Right lobe of liver (tissue), 6 donors: ENCODE measurements around the gene XPO4. TPM values are rescaled to one million over a fixed set of nuclear protein-coding genes. Genes with fewer than 3 reads are reported as not detected.

ENCODE experiments used
- ATAC-seq, 4 donors: fragments of 200-7000 bp; cut with Tn5 transposase; one replicate each; pipeline ENCODE4 v1.9.1; 2020; ENCODE audit warnings: mild to moderate bottlenecking in 4 of 4, moderate library complexity in 4 of 4
- DNase-seq, 3 donors: peaks; one replicate each; pipeline ENCODE4 v3.0.0-alpha.2; 2020
- H3K27ac ChIP-seq, 3 donors: fragments of 200-600 bp; one replicate each; pipeline ENCODE4 v1.8.0; 2022
- H3K27me3 ChIP-seq, 2 donors: fragments of 200-600 bp; one replicate each; pipeline ENCODE4 v1.8.0; 2022
- H3K36me3 ChIP-seq, 4 donors: fragments of 200-600 bp; sonication (generic) in 1 of 4; one replicate each; pipeline versions ENCODE4 v1.5.1 to v1.8.0; 2017 to 2022; ENCODE audit warnings: control low read depth in 1 of 4
- H3K4me1 ChIP-seq, 4 donors: fragments of 200-600 bp; sonication (generic) in 1 of 4; one replicate each; pipeline versions ENCODE4 v1.5.1 to v1.8.0; 2017 to 2022; ENCODE audit warnings: control low read depth in 1 of 4
- H3K4me3 ChIP-seq, 3 donors: fragments of 200-600 bp; one replicate each; pipeline ENCODE4 v1.8.0; 2022
- H3K9me3 ChIP-seq, 4 donors: fragments of 200-600 bp; sonication (generic) in 1 of 4; one replicate each; pipeline versions ENCODE4 v1.5.1 to v1.8.0; 2017 to 2022; ENCODE audit warnings: control low read depth in 1 of 4
- POLR2A ChIP-seq: fragments of 450-650 bp; IDR thresholded peaks from one replicate; pipeline ENCODE4 v1.6.1; 2017; ENCODE audit warnings: antibody characterized with exemption, mild to moderate bottlenecking
- WGBS: methylation state at CpG from one replicate; pipeline ENCODE4 v1.1.6; 2018; ENCODE audit warnings: low coverage, low lambda C conversion rate; ENCODE audit not compliant: insufficient coverage; ENCODE audit errors: missing lambda C conversion rate; 5-methylcytosine and 5-hydroxymethylcytosine counted together
- intact Hi-C, 2 donors: fragments of 100-400 bp; cut with DNase I; formaldehyde crosslinking; loops; one replicate each; pipeline versions ENCODE4 v1.11.2 to v1.14.1; 2022
- total RNA-seq, 6 experiments: library from RNA; depleted of rRNA in 2 of 6; stranded (reverse); fragments of >200 nt in 2 of 6; fragmentation: NEBNext Ultra II Directional in 3 of 6; extraction: Animal tissue kit (Norgen Biotek cat#: 25700) in 3 of 6; gene quantifications; one replicate each; pipeline versions ENCODE4 v1.1.0 to v1.2.4, GENCODE V29; 2016 to 2023
- TF ChIP-seq, protein P1 (sequence below), 4 donors: fragments of 200-600 bp in 3 of 4; fragments of 450-650 bp in 1 of 4; IDR thresholded peaks; one replicate each; pipeline versions ENCODE4 v1.5.1 to v1.8.0; 2016 to 2022; ENCODE audit warnings: antibody characterized with exemption in 4 of 4, mild to moderate bottlenecking in 2 of 4
- donor health status: DM: no; HTN: yes; CAD: no.
- donor health status: DM: no; HTN: no; CAD: no.
- donor health status: DM: no; HTN: no; CAD: no.
- donor health status: DM: no; HTN: yes; CAD: no.
- donor health status: DM: no; HTN: yes; CAD: no.

Gene XPO4
- total RNA-seq, 6 experiments from 2014 or later, result 4.4 to 9.9 (median 7.2) TPM

DNA sequence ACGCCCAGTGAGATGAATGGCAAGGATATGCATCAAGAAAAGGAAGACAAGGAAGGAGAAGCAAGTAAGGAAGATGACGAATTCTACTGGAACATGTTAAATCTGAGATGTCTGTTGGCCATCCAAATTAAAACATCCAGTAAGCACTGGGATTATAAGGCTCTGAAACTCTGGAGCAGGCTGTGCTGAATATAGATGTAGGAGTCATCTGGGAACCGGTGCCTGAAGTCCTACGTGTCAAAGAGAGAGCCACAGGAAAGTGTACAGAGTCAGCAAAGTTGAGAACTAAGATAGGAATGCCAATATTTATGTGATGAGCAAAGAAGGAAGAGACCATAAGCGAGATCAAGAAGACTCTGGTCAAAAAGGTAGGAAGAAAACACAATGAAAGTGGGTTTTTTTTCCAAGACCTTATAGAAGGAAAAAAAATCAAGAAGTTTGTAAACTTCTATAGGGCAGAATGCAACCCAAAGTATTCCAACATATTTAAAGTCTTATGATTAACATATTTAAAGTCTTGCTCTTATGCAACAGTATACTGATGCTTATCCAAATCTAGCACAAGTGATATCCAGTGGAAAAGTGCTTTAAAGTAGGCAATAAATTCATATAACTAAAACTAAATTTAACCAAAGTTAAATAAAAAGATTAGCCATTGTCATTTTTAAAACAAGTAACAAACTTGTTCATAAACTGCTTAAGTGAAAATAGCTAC is 77.6 kb downstream of the XPO4 start:
- Histone ChIP-seq H3K9me3 (no peaks in the 10 kb centered on the region), H3K36me3 (no peaks in the 10 kb centered on the region), H3K4me1 (peaks cover 0 to 5% (median 0%) of the 10 kb centered on the region in 4 donors), H3K27ac (no peak overlapping the region), H3K27me3 (no peaks in the 10 kb centered on the region), H3K4me3 (no peak overlapping the region)
- DNase-seq, result no peak
- WGBS, result 87% methylated on average over 5 of the region's 5 CpGs
- ATAC-seq, result no peak
- TF ChIP-seq POLR2A, result no peak
- TF ChIP-seq, protein P1, sequence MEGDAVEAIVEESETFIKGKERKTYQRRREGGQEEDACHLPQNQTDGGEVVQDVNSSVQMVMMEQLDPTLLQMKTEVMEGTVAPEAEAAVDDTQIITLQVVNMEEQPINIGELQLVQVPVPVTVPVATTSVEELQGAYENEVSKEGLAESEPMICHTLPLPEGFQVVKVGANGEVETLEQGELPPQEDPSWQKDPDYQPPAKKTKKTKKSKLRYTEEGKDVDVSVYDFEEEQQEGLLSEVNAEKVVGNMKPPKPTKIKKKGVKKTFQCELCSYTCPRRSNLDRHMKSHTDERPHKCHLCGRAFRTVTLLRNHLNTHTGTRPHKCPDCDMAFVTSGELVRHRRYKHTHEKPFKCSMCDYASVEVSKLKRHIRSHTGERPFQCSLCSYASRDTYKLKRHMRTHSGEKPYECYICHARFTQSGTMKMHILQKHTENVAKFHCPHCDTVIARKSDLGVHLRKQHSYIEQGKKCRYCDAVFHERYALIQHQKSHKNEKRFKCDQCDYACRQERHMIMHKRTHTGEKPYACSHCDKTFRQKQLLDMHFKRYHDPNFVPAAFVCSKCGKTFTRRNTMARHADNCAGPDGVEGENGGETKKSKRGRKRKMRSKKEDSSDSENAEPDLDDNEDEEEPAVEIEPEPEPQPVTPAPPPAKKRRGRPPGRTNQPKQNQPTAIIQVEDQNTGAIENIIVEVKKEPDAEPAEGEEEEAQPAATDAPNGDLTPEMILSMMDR (IDR thresholded peaks at IDR 0.05), result no peak
- intact Hi-C loops, result loop anchor here in 1 of 2 donors (10.0 kb wide), 1 partner anchor 110 kb away; no protein-coding TSS in a partner anchor

DNA sequence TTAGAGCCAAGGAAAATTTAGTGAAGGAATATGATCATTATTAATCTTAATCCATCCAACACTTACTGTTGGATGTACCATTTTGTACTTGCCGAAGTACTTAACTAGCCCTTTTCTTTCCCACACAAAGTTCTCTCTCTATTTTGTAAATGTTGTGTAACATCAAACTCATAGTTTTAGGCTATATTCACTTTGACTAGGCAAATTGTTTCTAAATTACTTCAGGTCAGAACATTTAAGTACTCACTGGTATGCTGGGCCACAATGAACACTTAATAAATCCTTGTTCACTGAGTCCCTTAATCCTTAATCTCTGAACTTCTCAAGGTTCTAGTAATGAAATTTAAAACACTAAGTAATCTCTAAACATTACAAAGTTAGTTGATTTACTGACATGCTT is 79.5 kb downstream of the XPO4 start:
- peaks cover 0 to under 1% (median 0%) of the 10 kb centered on the region in 4 donors for H3K4me1 ChIP-seq
- H3K36me3 ChIP-seq, result no peaks in the 10 kb centered on the region
- no peaks in the 10 kb centered on the region for H3K27me3 ChIP-seq
- 100% methylated on average over 1 of the region's 1 CpG for WGBS
- ATAC-seq (no peak), DNase-seq (no peak)
- intact Hi-C loops, result loop anchor here in 1 of 2 donors (10.0 kb wide), 1 partner anchor 108 kb away; no protein-coding TSS in a partner anchor
- no peak overlapping the region for H3K27ac ChIP-seq
- TF ChIP-seq, protein P1 (IDR thresholded peaks at IDR 0.05), result no peak
- no peak for TF ChIP-seq POLR2A
- no peaks in the 10 kb centered on the region for H3K9me3 ChIP-seq
- no peak overlapping the region for H3K4me3 ChIP-seq

DNA sequence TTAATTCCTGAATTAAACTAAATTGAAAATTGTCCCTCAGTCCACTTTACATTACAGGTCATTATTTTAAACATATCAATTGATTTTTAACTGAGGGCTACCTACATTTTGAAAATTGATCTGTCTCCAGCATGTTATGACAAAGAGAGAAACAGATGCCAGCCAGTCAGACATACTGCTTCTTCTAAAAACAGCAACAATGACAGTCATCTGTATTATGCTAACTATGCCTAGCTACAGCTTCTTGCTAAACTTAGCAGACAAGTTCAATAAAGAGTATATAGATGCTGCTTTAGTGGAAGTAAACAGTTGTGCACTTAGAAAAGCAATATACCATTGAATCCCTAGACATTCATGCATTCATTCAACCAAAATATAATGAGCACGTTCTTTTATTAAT is 80.1 kb downstream of the XPO4 start:
- no peaks in the 10 kb centered on the region for H3K27me3 ChIP-seq
- no peak for TF ChIP-seq POLR2A
- TF ChIP-seq, protein P1 (IDR thresholded peaks at IDR 0.05), result no peak
- no peak for DNase-seq
- H3K9me3 ChIP-seq, result no peaks in the 10 kb centered on the region
- no peaks in the 10 kb centered on the region for H3K36me3 ChIP-seq
- no peak overlapping the region for H3K4me3 ChIP-seq
- intact Hi-C loops, result loop anchor here in 1 of 2 donors (10.0 kb wide), 1 partner anchor 108 kb away; no protein-coding TSS in a partner anchor
- WGBS, result 100% methylated on average over 1 of the region's 1 CpG
- H3K4me1 ChIP-seq, result no peaks in the 10 kb centered on the region
- H3K27ac ChIP-seq, result no peak overlapping the region
- no peak for ATAC-seq

DNA sequence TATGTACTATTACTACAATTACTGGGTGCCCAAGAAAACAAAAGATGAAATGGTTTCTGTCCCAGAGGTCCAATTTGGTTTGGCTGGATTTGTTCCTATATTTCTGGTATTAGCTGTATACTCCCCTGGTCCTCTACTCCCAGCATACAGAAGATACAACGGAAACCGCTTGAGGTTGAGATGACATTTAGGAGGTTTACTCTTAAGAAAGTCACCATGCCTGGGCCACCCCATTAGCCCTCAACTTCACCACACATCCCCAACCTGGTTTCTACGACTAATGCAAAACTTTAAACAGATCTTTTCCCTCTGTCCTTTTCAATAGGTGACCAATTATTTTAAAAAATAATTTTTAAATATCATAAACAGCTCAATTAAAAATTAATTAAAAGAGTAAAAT is 82.8 kb downstream of the XPO4 start:
- intact Hi-C loops, result loop anchor here (10.0 kb wide), 1 partner anchor 105 kb away; no protein-coding TSS in a partner anchor
- Histone ChIP-seq H3K9me3 (no peaks in the 10 kb centered on the region), H3K27me3 (no peaks in the 10 kb centered on the region), H3K36me3 (no peaks in the 10 kb centered on the region), H3K4me3 (no peak overlapping the region), H3K4me1 (no peaks in the 10 kb centered on the region), H3K27ac (no peak overlapping the region)
- 100% methylated on average over 3 of the region's 3 CpGs for WGBS
- TF ChIP-seq POLR2A, result no peak
- TF ChIP-seq, protein P1 (IDR thresholded peaks at IDR 0.05), result no peak
- DNase-seq, result no peak
- ATAC-seq, result no peak
